ENCODE data around the gene SFMBT2.

Gene SFMBT2

DNA sequence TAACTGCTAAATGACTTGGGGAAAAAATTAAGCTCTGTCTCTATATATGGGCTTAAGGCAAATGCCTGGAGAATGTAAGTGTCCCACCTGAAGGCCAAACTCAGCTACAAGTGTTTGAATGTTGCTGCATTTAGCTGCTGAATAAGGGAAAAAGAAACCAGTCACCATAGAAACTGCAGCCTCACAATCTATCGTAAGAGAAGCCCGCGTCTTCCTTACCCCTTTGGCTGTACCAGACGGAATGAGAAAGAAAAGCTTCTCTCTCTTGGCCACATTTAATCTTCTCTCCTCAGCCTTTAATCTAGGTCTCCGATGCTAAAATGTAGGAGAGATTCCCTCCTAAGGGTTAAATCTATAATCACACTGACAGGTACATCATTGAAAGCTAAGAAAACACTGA lies 147.2 kb downstream of the SFMBT2 start:
- H3K27me3 ChIP-seq (ENCODE audit: insufficient read depth, low read length): no peaks in the 10 kb centered on the region
- no peak overlapping the region for H2AFZ ChIP-seq (ENCODE audit: low read depth, low read length)
- H3K9me3 ChIP-seq (ENCODE audit: low read length): no peaks in the 10 kb centered on the region
- no peak overlapping the region for H3K4me3 ChIP-seq (ENCODE audit: low read length)
- H3K4me1 ChIP-seq (ENCODE audit: insufficient read depth, low read length): peaks cover 8% of the 10 kb centered on the region
- no peaks in the 10 kb centered on the region for H3K36me3 ChIP-seq (ENCODE audit: insufficient read depth, low read length)

DNA sequence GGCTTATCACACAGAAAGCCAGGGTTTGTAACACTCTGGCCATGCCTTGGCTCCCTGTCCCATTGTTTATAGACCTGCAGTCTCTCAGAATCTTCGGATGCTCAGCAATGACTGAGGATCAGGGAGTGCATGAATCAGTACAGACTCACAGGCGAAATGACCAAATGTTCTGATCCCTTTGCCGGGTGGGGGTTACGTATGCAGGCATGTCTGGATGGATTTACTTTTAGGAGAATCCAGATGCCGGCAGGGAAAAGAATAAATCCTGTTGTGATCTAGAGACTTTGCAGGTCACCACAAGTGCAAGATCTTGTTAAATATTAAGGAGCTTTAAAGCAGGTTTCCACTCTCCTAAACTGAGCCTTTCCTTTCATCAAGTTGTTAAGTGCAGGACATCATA lies 149.5 kb downstream of the SFMBT2 start:
- Histone ChIP-seq H3K4me3 (ENCODE audit: low read length) (no peak overlapping the region), H3K9me3 (ENCODE audit: low read length) (no peaks in the 10 kb centered on the region), H3K27me3 (ENCODE audit: insufficient read depth, low read length) (no peaks in the 10 kb centered on the region), H2AFZ (ENCODE audit: low read depth, low read length) (no peak overlapping the region), H3K36me3 (ENCODE audit: insufficient read depth, low read length) (no peaks in the 10 kb centered on the region), H3K4me1 (ENCODE audit: insufficient read depth, low read length) (peaks cover 8% of the 10 kb centered on the region)

DNA sequence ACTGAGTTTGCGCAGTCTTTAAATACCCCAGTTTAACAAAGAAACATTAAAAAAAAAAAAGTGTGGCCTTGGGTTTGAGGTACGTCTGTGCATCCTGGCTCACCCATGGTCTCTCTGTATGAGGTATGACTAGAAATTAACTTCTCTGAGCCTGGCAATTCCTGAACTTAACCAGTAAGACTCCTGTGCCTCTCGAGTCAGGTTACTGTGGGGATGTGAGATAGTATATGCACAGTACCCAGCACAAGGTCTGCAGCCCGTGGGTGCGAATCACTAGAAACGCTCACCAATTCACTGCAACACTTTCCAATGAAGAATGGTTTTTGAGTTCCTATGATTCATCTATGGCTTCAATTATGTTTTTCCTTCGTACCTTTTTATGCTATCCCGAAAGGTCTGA lies 149.9 kb downstream of the SFMBT2 start:
- Histone ChIP-seq H3K36me3 (ENCODE audit: insufficient read depth, low read length) (no peaks in the 10 kb centered on the region), H3K4me1 (ENCODE audit: insufficient read depth, low read length) (peaks cover 8% of the 10 kb centered on the region), H3K9me3 (ENCODE audit: low read length) (no peaks in the 10 kb centered on the region), H2AFZ (ENCODE audit: low read depth, low read length) (no peak overlapping the region), H3K27me3 (ENCODE audit: insufficient read depth, low read length) (no peaks in the 10 kb centered on the region), H3K4me3 (ENCODE audit: low read length) (no peak overlapping the region)

DNA sequence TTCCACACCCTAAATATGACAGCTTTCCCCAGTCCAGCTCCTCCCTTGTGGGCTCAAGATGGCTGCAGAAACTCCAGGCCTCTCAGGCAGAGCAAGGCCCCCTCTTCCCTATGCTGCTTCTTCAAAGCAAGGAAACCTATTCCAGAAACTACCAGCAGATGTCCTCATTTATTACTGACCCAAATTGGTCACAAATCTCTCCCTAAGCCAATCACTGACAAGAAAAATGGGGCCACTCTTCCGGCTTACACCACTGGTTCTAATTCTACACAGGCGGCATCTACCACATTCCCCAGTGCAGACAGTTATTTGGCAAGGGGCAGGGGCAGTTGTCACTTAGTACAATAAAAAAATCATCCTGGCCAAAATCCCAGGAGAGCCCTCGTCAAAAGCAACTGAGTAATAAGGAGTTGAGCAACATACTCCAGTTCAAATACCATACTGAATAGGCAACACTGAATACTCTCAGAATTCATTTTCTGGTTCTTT lies 150.4 kb downstream of the SFMBT2 start:
- Histone ChIP-seq H3K27me3 (ENCODE audit: insufficient read depth, low read length) (no peaks in the 10 kb centered on the region), H3K4me3 (ENCODE audit: low read length) (no peak overlapping the region), H3K4me1 (ENCODE audit: insufficient read depth, low read length) (peaks cover 8% of the 10 kb centered on the region), H2AFZ (ENCODE audit: low read depth, low read length) (no peak overlapping the region), H3K9me3 (ENCODE audit: low read length) (no peaks in the 10 kb centered on the region), H3K36me3 (ENCODE audit: insufficient read depth, low read length) (no peaks in the 10 kb centered on the region)

DNA sequence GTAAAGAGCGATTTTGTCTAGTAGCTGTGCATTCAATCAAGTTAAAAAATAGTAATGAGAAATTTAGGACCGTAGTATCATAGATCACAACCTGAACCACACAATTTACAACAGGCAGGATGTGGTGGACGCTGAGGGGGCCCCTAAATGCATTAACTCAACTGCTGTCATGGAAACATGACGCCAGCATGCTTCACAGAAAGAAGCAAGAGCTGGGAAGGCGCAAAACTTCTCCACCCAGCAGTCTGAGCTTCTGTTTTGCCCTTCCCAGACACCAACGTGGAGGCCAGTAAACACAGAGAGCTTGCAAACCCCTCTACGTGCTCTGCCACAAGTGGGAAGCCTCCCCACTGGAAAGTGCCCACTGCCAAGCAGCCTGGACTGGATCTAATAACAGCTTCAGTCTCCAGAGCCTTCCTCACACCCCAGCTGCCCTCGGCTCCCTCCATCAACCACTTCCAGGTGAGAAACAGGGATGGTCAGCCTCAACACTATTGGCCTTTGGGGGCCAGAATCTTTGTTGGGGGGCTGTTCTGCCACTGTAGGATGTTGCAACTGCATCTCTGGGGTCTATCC lies 151.8 kb downstream of the SFMBT2 start:
- Histone ChIP-seq H3K36me3 (ENCODE audit: insufficient read depth, low read length) (no peaks in the 10 kb centered on the region), H3K27me3 (ENCODE audit: insufficient read depth, low read length) (no peaks in the 10 kb centered on the region), H3K4me3 (ENCODE audit: low read length) (no peak overlapping the region), H2AFZ (ENCODE audit: low read depth, low read length) (no peak overlapping the region), H3K9me3 (ENCODE audit: low read length) (no peaks in the 10 kb centered on the region), H3K4me1 (ENCODE audit: insufficient read depth, low read length) (peaks cover 8% of the 10 kb centered on the region)

DNA sequence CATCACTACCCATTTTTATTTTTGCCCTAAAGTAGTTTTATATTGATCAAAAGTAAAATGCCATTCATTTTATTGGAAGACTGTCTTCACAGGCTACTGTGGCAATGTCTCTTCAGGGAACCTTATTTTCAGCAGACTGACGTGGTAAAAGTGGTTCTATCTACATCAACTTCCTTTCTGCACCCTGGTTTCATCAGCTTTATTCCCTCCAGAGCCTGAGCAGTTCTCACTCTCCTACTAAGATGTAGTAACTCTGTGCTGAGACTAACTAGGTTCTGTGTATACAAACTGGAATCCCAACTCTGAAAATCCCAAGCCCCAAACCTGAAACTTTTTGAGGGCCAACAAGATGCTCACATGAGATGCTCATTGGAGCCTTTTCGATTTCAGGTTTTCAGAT lies 155.3 kb downstream of the SFMBT2 start:
- Histone ChIP-seq H3K9me3 (ENCODE audit: low read length) (no peaks in the 10 kb centered on the region), H3K4me1 (ENCODE audit: insufficient read depth, low read length) (peaks cover 8% of the 10 kb centered on the region), H2AFZ (ENCODE audit: low read depth, low read length) (no peak overlapping the region), H3K4me3 (ENCODE audit: low read length) (no peak overlapping the region), H3K27me3 (ENCODE audit: insufficient read depth, low read length) (no peaks in the 10 kb centered on the region), H3K36me3 (ENCODE audit: insufficient read depth, low read length) (no peaks in the 10 kb centered on the region)

DNA sequence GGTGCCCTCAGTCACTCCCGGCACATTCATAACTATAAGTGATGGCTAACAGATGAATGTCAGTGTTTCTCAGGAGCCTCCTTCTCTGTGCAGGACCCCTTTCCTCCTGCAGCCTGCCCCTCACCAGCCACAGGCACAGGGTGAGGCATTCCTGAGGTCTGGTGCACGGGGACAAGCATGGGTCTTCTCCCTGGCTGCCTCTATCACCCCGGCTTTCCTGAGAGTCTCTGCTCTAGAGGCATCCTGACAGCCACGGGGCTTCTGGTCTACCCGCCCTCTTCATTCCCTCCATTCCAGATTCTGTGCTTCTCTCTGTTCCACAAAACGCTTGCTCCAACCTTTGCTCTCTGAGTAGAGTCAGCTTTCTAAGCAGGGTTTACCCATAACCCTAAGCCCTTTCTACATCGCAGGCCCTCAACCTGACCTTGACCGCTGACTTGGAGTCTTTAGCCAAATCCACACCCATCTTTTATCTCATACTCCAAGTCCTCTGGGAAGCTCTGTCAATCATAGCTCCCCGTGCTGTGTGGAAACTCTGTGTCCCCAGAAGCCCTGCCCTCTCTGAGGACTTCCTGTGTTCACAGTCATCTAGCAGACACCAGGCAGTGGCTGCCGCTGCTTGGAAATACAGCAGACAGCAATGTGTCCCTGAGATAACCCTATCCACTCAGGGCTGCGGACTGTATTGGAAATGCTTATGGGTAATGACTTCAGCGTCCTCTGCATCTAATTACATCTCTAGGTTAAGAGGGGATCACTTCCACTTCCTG lies 159.0 kb downstream of the SFMBT2 start:
- H2AFZ ChIP-seq (ENCODE audit: low read depth, low read length): no peak overlapping the region
- no peaks in the 10 kb centered on the region for H3K4me1 ChIP-seq (ENCODE audit: insufficient read depth, low read length)
- no peaks in the 10 kb centered on the region for H3K36me3 ChIP-seq (ENCODE audit: insufficient read depth, low read length)
- no peaks in the 10 kb centered on the region for H3K9me3 ChIP-seq (ENCODE audit: low read length)
- H3K27me3 ChIP-seq (ENCODE audit: insufficient read depth, low read length): no peaks in the 10 kb centered on the region
- no peak overlapping the region for H3K4me3 ChIP-seq (ENCODE audit: low read length)

DNA sequence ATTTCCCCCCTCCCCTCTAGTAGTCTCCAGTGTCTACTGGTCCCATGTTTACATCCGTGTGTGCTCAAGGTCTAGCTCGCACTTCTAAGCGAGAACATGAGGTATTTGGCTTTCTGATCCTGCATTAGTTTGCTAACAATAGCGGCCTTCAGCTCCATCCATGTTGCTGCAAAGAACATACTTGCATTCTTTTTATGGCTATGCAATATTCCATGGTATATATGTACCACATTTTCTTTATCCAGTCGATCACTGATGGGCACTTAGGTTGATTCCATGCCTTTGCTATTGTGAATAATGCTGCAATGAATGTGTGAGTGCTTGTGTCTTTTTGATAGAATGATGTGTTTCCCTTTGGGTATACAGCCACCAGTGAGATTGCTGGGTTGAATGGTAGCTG lies 160.6 kb downstream of the SFMBT2 start:
- H3K4me3 ChIP-seq (ENCODE audit: low read length): no peak overlapping the region
- no peaks in the 10 kb centered on the region for H3K4me1 ChIP-seq (ENCODE audit: insufficient read depth, low read length)
- H3K27me3 ChIP-seq (ENCODE audit: insufficient read depth, low read length): no peaks in the 10 kb centered on the region
- H3K36me3 ChIP-seq (ENCODE audit: insufficient read depth, low read length): no peaks in the 10 kb centered on the region
- no peaks in the 10 kb centered on the region for H3K9me3 ChIP-seq (ENCODE audit: low read length)
- H2AFZ ChIP-seq (ENCODE audit: low read depth, low read length): no peak overlapping the region

DNA sequence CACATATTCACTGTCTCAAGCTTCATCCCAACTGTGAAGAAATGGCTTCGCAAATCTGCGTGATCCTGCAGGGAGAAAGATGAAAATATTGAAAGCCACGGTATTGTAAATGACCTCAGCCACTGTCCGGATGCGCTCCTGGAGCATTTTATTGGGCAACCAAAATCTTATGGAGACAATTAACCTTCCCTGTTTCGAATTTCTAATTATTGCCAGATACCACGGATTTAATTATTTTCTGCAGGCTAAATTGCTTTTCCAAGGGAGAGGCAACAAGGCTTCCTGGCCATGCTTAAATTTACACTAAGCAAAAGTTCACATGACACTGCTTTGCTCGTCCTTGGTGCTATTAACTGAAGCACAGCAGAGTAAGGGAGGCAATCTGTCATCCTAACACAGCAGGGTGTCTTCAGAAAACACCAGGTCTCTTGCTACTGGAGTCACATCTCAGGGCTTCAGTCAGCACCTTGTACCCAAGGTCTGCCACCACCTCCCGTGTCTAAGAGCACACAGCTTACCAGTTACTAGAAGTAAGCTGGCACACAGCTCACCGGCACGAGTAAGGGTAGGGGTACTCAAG lies 162.2 kb downstream of the SFMBT2 start:
- no peaks in the 10 kb centered on the region for H3K4me1 ChIP-seq (ENCODE audit: insufficient read depth, low read length)
- H2AFZ ChIP-seq (ENCODE audit: low read depth, low read length): no peak overlapping the region
- no peaks in the 10 kb centered on the region for H3K36me3 ChIP-seq (ENCODE audit: insufficient read depth, low read length)
- H3K27me3 ChIP-seq (ENCODE audit: insufficient read depth, low read length): no peaks in the 10 kb centered on the region
- H3K9me3 ChIP-seq (ENCODE audit: low read length): no peaks in the 10 kb centered on the region
- no peak overlapping the region for H3K4me3 ChIP-seq (ENCODE audit: low read length)

DNA sequence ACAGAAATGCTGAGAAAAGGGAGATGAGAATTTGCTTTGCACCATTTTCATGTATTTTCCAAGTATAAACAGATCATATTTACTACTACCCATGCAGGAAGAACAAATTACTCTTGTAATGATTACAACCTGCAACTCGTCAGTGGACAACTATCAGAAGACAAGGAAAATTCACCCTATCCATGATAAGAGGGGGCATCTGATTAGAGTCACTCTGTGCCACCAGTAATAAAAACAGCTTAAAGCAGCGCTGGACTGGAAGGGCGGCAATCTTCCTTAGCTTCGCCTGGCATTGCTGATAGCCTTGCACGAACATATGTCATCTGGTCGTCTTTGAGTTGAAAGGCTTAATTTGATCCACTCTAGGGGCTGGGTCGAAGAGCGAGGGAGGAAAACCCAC lies 162.7 kb downstream of the SFMBT2 start:
- Histone ChIP-seq H3K4me3 (ENCODE audit: low read length) (no peak overlapping the region), H3K36me3 (ENCODE audit: insufficient read depth, low read length) (no peaks in the 10 kb centered on the region), H3K4me1 (ENCODE audit: insufficient read depth, low read length) (no peaks in the 10 kb centered on the region), H3K27me3 (ENCODE audit: insufficient read depth, low read length) (no peaks in the 10 kb centered on the region), H3K9me3 (ENCODE audit: low read length) (no peaks in the 10 kb centered on the region), H2AFZ (ENCODE audit: low read depth, low read length) (no peak overlapping the region)

DNA sequence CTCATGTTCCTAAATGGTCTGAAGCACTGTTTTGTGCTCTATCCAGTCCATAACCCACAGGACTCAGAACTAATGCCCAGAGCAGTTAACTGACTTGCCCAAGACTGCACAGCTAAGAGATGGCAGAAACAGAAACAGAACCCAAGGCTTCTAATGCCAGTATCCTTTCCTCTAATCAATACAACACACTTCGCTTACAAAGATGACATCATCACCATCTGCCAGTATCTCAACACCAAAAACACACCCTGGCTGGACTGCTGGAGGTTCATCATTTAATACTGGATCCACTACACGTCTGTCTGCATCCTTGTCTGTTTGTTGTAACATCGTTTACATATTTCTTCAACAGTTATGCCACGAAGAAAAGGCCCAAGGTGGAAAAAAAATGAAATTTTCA lies 165.3 kb downstream of the SFMBT2 start:
- Histone ChIP-seq H3K27me3 (ENCODE audit: insufficient read depth, low read length) (no peaks in the 10 kb centered on the region), H3K4me3 (ENCODE audit: low read length) (no peak overlapping the region), H3K36me3 (ENCODE audit: insufficient read depth, low read length) (no peaks in the 10 kb centered on the region), H3K4me1 (ENCODE audit: insufficient read depth, low read length) (no peaks in the 10 kb centered on the region), H2AFZ (ENCODE audit: low read depth, low read length) (no peak overlapping the region), H3K9me3 (ENCODE audit: low read length) (no peaks in the 10 kb centered on the region)

DNA sequence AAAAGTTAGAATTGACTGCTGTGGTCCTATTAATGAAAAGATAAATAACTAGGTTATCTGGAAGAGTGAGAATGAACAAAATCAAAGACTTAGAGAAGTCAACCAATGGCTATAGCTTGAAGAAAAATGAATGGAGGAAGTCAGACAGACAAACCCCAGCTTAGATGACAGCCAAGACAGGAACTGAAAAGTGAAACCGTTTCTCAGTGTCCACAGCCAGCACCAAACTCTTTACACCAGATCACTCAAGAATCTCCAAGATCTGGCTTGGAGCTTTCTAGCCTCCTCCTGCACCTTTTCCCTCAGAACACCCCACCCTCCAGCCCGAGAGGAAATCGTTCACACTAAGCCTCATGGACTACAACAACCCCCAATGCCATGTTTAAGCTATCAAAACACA lies 167.0 kb downstream of the SFMBT2 start:
- Histone ChIP-seq H3K36me3 (ENCODE audit: insufficient read depth, low read length) (no peaks in the 10 kb centered on the region), H3K4me1 (ENCODE audit: insufficient read depth, low read length) (no peaks in the 10 kb centered on the region), H2AFZ (ENCODE audit: low read depth, low read length) (no peak overlapping the region), H3K9me3 (ENCODE audit: low read length) (no peaks in the 10 kb centered on the region), H3K4me3 (ENCODE audit: low read length) (no peak overlapping the region), H3K27me3 (ENCODE audit: insufficient read depth, low read length) (no peaks in the 10 kb centered on the region)

DNA sequence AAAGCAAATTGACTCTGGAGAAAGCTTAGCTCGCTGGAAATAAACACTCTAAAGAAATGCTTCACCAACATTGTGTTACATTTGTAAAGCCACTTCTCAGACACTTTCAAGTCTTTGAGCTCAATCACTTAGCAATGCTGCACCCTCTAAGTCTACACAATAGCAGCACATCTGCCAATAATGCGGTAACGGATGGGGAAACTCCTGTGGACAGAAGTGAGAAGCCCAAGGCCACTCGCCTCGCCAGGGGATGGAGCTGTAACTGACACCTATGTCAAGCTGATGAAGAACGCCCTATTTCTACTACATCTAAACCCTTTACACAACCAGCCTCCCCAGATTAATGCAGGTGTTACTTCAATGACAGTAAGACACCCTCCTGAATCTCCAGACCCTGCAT lies 167.7 kb downstream of the SFMBT2 start:
- Histone ChIP-seq H3K9me3 (ENCODE audit: low read length) (no peaks in the 10 kb centered on the region), H3K36me3 (ENCODE audit: insufficient read depth, low read length) (no peaks in the 10 kb centered on the region), H2AFZ (ENCODE audit: low read depth, low read length) (no peak overlapping the region), H3K4me1 (ENCODE audit: insufficient read depth, low read length) (no peaks in the 10 kb centered on the region), H3K4me3 (ENCODE audit: low read length) (no peak overlapping the region), H3K27me3 (ENCODE audit: insufficient read depth, low read length) (no peaks in the 10 kb centered on the region)
